Naive B cell (primary cell): ENCODE measurements around the gene KIF23. TPM values are rescaled to one million over a fixed set of nuclear protein-coding genes. Genes with fewer than 3 reads are reported as not detected.
A peak's percentile ranks its signal among the peaks of the same experiment; 100 is the strongest.

Source experiments
- ATAC-seq, 2 donors: fragments of 150-1000 bp; cut with Tn5 transposase; 2 replicates each; pipeline ENCODE4 v1.10.0; 2021; ENCODE audit warnings: low read depth in 2 of 2, mild to moderate bottlenecking in 2 of 2, moderate library complexity in 2 of 2
- DNase-seq: peaks from one replicate; pipeline ENCODE4 v3.0.0; 2022
- H3K27ac Mint-ChIP-seq, 6 donors: one replicate each; pipeline ENCODE4 v1.8.0; 2020 to 2022; ENCODE audit warnings: mild to moderate bottlenecking in 6 of 6, mixed read lengths in 6 of 6, moderate library complexity in 5 of 6, inconsistent platforms in 2 of 6
- H3K27me3 Mint-ChIP-seq, 3 donors: one replicate each; pipeline ENCODE4 v1.8.0; 2021 to 2022; ENCODE audit warnings: mixed read lengths in 3 of 3, mild to moderate bottlenecking in 1 of 3
- H3K36me3 Mint-ChIP-seq, 2 donors: one replicate each; pipeline ENCODE4 v1.8.0; 2020 to 2022; ENCODE audit warnings: mixed read lengths in 2 of 2, inconsistent platforms in 1 of 2, mild to moderate bottlenecking in 1 of 2
- H3K4me1 Mint-ChIP-seq, 3 donors: one replicate each; pipeline ENCODE4 v1.8.0; 2020 to 2022; ENCODE audit warnings: mixed read lengths in 3 of 3, inconsistent platforms in 1 of 3, mild to moderate bottlenecking in 1 of 3, moderate library complexity in 1 of 3
- H3K4me3 Mint-ChIP-seq, 8 donors: one replicate each; pipeline ENCODE4 v1.8.0; 2020 to 2022; ENCODE audit warnings: mild to moderate bottlenecking in 8 of 8, mixed read lengths in 8 of 8, moderate library complexity in 8 of 8, inconsistent platforms in 2 of 8
- H3K9me3 Mint-ChIP-seq, 7 donors: one replicate each; pipeline ENCODE4 v1.8.0; 2020 to 2022; ENCODE audit warnings: mixed read lengths in 7 of 7, mild to moderate bottlenecking in 5 of 7, inconsistent platforms in 2 of 7, moderate library complexity in 1 of 7
- polyA plus RNA-seq, 6 donors: library from polyadenylated mRNA; unstranded; fragments of 300-500 nt; fragmentation: Illumina TruSeq; gene quantifications; one replicate each; pipeline ENCODE4 v1.2.3, GENCODE V29; 2021; ENCODE audit warnings: low read depth in 6 of 6

The KIF23 gene
- polyA plus RNA-seq, 6 donors from 2014 or later = 0.17 TPM; not detected in 5

DNA sequence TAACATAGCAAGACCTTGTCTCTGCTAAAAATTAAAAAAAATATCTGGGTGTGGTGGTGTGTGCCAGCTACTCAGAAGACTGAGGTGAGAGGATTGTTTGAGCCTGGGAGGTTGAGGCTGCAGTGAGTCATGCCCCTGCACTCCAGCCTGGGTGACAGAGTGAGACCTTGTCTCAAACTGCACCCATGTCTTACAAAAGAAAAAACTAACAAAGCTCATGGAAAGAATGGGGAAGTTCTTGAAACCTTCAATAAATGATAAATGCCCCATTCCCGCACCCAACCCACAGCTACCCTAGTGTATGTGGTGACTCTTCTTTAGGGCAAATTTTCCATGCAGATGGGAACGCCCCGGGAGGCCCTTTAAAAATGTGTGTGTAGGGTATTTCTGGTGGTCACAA lies 66.8 kb downstream of the KIF23 start:
- ATAC-seq (no peak), DNase-seq (no peak)
- H3K4me1 Mint-ChIP-seq = peaks cover 0 to 2% (median 0%) of the 10 kb centered on the region in 3 donors
- peaks cover 12 to 43% (median 36%) of the 10 kb centered on the region in 3 donors for H3K27me3 Mint-ChIP-seq
- no peak overlapping the region for H3K27ac Mint-ChIP-seq
- H3K4me3 Mint-ChIP-seq = no peak overlapping the region
- H3K36me3 Mint-ChIP-seq = peaks cover 0 to 11% of the 10 kb centered on the region in 2 donors
- H3K9me3 Mint-ChIP-seq = peaks cover 2 to 18% (median 9%) of the 10 kb centered on the region in 7 donors

- Mint-ChIP-seq H3K36me3 (peaks cover 0 to 14% of the 10 kb centered on the region in 2 donors), H3K27ac (no peak overlapping the region), H3K9me3 (peaks cover 3 to 20% (median 10%) of the 10 kb centered on the region in 7 donors), H3K4me3 (no peak overlapping the region), H3K27me3 (peaks cover 7 to 40% (median 34%) of the 10 kb centered on the region in 3 donors), H3K4me1 (peaks cover 0 to 2% (median 0%) of the 10 kb centered on the region in 3 donors)
- DNase-seq = no peak
- ATAC-seq = no peak
These were observed 68.6 kb downstream of the KIF23 start for GRCh38 chr15:69482686-69483256.

- Mint-ChIP-seq H3K4me1 (no peaks in the 10 kb centered on the region), H3K4me3 (no peak overlapping the region), H3K27me3 (peaks cover 9 to 37% (median 32%) of the 10 kb centered on the region in 3 donors), H3K9me3 (peaks cover under 1 to 14% (median 6%) of the 10 kb centered on the region in 7 donors), H3K27ac (no peak overlapping the region), H3K36me3 (peaks cover 0 to 7% of the 10 kb centered on the region in 2 donors)
- no peak for ATAC-seq
- no peak for DNase-seq
These were observed 70.7 kb downstream of the KIF23 start for GRCh38 chr15:69484837-69485236.

DNA sequence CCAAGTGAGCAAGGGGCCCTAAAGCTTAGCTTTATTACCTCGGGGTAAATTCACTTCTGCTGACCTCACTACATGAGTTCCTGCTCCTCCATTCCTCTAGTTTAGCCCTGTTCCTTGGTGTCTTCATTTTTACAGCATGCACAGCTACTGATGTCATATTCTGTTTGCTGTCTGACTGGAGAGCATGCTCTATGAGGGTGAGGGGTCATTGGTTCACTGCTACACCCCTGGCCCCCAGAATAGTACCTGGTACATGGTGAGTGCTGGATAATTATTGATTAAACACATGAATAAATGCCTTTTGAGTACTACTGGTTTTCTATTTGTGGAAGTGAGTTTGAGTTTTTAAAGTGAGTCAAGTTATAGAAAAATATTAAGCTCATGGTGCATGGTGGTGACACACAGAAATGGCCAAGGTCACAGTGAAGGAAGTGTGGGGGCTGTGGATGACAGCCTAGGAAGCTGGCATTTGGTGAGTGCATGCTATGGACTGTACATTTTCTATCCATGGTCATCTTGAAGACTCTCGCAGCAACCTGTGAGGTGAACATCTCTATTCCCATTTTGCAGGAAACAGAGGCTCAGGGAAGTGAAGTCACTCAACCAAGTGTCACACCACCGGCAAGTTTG lies 72.4 kb downstream of the KIF23 start:
- Mint-ChIP-seq H3K4me1 (no peaks in the 10 kb centered on the region), H3K27me3 (peaks cover 13 to 51% (median 50%) of the 10 kb centered on the region in 3 donors), H3K36me3 (peaks cover 0 to 21% of the 10 kb centered on the region in 2 donors), H3K9me3 (peaks cover 3 to 18% (median 8%) of the 10 kb centered on the region in 7 donors), H3K4me3 (no peak overlapping the region), H3K27ac (no peak overlapping the region)
- DNase-seq (no peak), ATAC-seq (no peak)

DNA sequence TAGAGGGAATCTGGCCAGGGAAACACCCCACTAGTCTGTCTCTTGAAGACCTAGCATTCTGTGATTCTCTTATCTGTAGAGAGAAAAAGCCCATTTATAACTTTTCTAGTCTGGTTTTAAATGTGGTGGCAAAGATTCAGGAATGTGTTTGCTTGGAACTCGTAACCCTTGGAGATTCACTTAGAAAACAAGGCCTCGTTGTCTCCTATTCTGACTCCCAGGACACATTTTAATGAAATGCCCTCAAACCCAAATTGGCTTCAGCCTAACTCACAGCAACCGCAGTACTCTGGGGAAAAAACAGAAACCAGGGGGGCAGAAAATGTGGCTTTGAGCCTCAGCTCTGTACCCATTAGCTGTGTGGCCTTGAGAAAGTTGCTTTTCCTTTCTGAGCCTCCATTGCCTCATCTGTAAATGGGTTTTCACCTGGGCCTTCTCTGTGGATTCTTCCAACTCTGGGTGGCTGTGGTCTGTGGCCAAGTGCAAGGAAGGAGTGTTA lies 75.0 kb downstream of the KIF23 start:
- H3K27me3 Mint-ChIP-seq = peaks cover 13 to 41% (median 39%) of the 10 kb centered on the region in 3 donors
- H3K36me3 Mint-ChIP-seq = peaks cover 0 to 26% of the 10 kb centered on the region in 2 donors
- no peak overlapping the region for H3K4me3 Mint-ChIP-seq
- H3K4me1 Mint-ChIP-seq = no peaks in the 10 kb centered on the region
- H3K27ac Mint-ChIP-seq = no peak overlapping the region
- ATAC-seq (no peak), DNase-seq (no peak)
- peaks cover 3 to 22% (median 8%) of the 10 kb centered on the region in 7 donors for H3K9me3 Mint-ChIP-seq

DNA sequence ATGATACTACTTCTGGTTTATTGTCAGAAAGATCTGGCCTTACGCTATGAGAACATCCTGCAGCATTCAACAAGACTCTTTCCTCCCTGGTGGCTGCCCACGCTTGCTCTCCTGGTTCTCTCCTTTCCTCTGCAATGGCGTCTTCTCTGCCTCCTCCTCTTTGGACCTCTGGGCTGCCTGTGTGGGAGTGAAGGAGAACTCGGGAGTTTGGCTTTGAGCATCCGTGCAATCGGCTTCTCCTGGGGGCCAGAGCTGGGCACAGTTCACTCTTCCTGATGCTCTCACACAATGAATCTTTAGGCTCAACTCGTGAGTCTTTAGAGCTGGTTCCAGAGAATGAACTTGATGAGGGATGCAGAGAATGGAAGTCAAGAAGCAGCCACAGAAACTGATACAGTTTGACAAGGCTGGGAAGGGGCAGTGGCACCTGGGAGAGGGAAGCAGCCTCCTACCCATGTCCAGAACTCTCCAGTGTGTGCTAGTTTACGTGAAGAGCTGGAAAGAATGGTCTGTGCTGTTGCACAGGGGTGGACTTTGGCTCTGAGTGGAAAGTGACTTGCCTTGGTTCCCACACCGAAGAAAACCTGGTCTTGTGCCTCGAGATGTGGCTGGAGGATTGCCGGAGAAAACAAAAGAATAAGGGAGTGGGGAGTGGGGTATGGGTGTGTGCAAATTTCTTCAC lies 76.3 kb downstream of the KIF23 start:
- Mint-ChIP-seq H3K4me3 (no peak overlapping the region), H3K27ac (no peak overlapping the region), H3K9me3 (peaks cover 3 to 21% (median 8%) of the 10 kb centered on the region in 7 donors), H3K4me1 (no peaks in the 10 kb centered on the region), H3K36me3 (peaks cover 0 to 26% of the 10 kb centered on the region in 2 donors), H3K27me3 (peaks cover 13 to 30% (median 28%) of the 10 kb centered on the region in 3 donors)
- ATAC-seq = no peak
- no peak for DNase-seq

GRCh38 chr15:69491038-69491505 lies 76.9 kb downstream of the KIF23 start:
- ATAC-seq (no peak), DNase-seq (no peak)
- no peak overlapping the region for H3K4me3 Mint-ChIP-seq
- H3K27me3 Mint-ChIP-seq = peaks cover 13 to 28% (median 26%) of the 10 kb centered on the region in 3 donors
- peaks cover 0 to 16% (median 6%) of the 10 kb centered on the region in 7 donors for H3K9me3 Mint-ChIP-seq
- H3K36me3 Mint-ChIP-seq = peaks cover 0 to 20% of the 10 kb centered on the region in 2 donors
- H3K4me1 Mint-ChIP-seq = no peaks in the 10 kb centered on the region
- H3K27ac Mint-ChIP-seq = no peak overlapping the region

GRCh38 chr15:69493406-69493805 lies 79.3 kb downstream of the KIF23 start:
- no peak for DNase-seq
- peak overlapping the region in 1 of 6 donors; percentile 59 for H3K27ac Mint-ChIP-seq
- H3K36me3 Mint-ChIP-seq = peaks cover 0 to 19% of the 10 kb centered on the region in 2 donors
- H3K4me3 Mint-ChIP-seq = no peak overlapping the region
- peaks cover 13 to 29% (median 18%) of the 10 kb centered on the region in 3 donors for H3K27me3 Mint-ChIP-seq
- no peak for ATAC-seq
- no peaks in the 10 kb centered on the region for H3K4me1 Mint-ChIP-seq
- H3K9me3 Mint-ChIP-seq = peaks cover 0 to 15% (median 6%) of the 10 kb centered on the region in 7 donors

DNA sequence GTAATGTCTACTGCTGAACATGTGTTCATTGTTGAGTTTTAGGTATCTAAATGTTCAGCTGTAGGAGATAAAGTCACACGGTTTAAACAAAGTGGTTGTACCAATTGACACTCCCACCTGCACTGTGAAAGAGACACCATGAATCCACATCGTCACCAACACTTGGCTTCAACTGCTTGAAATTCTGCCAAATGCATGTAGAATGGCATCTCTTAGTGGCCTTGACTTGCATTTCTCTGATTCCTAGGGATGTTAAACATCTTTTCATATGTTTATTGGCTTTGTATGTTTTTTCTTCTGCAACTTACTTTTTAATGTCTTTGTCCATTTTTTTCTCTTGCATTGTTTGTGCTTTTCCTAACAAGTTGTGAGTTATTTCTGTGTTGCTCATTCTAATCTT lies 81.9 kb downstream of the KIF23 start:
- H3K36me3 Mint-ChIP-seq = peaks cover 0 to 10% of the 10 kb centered on the region in 2 donors
- H3K4me3 Mint-ChIP-seq = no peak overlapping the region
- DNase-seq (no peak), ATAC-seq (no peak)
- H3K27ac Mint-ChIP-seq = no peak overlapping the region
- peaks cover 2 to 25% (median 4%) of the 10 kb centered on the region in 3 donors for H3K27me3 Mint-ChIP-seq
- no peaks in the 10 kb centered on the region for H3K4me1 Mint-ChIP-seq
- peaks cover 0 to 10% (median 5%) of the 10 kb centered on the region in 7 donors for H3K9me3 Mint-ChIP-seq

- Mint-ChIP-seq H3K27me3 (peaks cover 0 to 18% (median 4%) of the 10 kb centered on the region in 3 donors), H3K9me3 (no peaks in the 10 kb centered on the region), H3K4me1 (no peaks in the 10 kb centered on the region), H3K27ac (no peak overlapping the region), H3K4me3 (no peak overlapping the region), H3K36me3 (no peaks in the 10 kb centered on the region)
- DNase-seq (no peak), ATAC-seq (no peak)
These were observed 82.9 kb downstream of the KIF23 start for GRCh38 chr15:69497076-69497475.

DNA sequence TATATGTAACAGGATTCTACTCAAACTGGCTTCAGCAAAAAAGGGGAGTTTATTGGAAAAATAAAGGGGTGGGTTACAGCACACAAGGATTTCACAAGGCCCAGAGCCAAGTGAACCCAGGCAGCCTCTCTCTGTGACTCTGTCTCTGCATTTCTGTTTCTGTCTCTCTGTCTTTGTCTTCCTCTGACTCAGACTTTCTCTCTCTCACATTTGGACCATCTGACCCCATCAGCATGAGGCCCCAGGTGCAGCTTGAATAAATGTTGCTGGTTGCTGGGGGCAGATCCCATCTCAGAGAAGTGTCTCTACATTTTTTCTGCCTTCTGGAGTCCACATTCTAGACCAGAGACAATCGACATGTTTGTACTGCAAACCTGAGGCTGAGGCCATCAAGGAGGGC lies 83.5 kb downstream of the KIF23 start:
- H3K4me3 Mint-ChIP-seq = no peak overlapping the region
- no peaks in the 10 kb centered on the region for H3K36me3 Mint-ChIP-seq

More for the DNA sequence above, 83.5 kb downstream of the KIF23 start:
- no peak for ATAC-seq
- H3K9me3 Mint-ChIP-seq = no peaks in the 10 kb centered on the region
- H3K27me3 Mint-ChIP-seq = peaks cover 0 to 22% (median 4%) of the 10 kb centered on the region in 3 donors
- H3K4me1 Mint-ChIP-seq = no peaks in the 10 kb centered on the region
- no peak for DNase-seq
- no peak overlapping the region for H3K27ac Mint-ChIP-seq
